Measurements from ENCODE around the gene PIGK.

DNA sequence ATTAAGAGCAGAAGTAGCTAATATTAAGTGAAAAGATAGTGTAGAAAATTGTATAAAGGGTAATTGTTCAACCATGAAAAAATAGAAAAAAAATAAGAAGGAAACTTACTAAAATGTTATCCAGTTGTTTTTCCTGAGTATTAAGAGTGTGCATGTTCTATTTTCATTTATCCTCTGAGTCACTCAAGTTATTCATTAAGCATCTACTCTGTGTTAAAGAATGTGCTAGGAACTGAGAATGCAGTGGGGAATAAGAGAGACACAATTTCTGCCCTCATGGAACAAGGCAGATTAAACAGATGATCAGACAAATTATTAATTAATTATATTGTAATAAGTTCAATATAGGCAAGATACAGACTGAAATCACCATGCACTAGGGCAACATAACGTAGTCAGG is 10.8 kb upstream of the PIGK start:
- TF ChIP-seq, protein P1, sequence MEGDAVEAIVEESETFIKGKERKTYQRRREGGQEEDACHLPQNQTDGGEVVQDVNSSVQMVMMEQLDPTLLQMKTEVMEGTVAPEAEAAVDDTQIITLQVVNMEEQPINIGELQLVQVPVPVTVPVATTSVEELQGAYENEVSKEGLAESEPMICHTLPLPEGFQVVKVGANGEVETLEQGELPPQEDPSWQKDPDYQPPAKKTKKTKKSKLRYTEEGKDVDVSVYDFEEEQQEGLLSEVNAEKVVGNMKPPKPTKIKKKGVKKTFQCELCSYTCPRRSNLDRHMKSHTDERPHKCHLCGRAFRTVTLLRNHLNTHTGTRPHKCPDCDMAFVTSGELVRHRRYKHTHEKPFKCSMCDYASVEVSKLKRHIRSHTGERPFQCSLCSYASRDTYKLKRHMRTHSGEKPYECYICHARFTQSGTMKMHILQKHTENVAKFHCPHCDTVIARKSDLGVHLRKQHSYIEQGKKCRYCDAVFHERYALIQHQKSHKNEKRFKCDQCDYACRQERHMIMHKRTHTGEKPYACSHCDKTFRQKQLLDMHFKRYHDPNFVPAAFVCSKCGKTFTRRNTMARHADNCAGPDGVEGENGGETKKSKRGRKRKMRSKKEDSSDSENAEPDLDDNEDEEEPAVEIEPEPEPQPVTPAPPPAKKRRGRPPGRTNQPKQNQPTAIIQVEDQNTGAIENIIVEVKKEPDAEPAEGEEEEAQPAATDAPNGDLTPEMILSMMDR (optimal IDR thresholded peaks at IDR 0.05 in 1 of 3, IDR thresholded peaks at IDR 0.05 in 1 of 3, conservative IDR thresholded peaks at IDR 0.05 in 1 of 3; ENCODE audit: extremely low read depth in 1 of 3, insufficient read depth in 2 of 3, low read length in 3 of 3): no peak
- TF ChIP-seq EZH2 (IDR thresholded peaks at IDR 0.05; ENCODE audit: low read length): no peak

Measured in keratinocyte (primary cell).